SK-N-SH (cell line): Measurements from ENCODE around the gene HOXD11. TPM values are rescaled to one million over a fixed set of nuclear protein-coding genes. Genes with fewer than 3 reads are reported as not detected.

Source experiments
- CTCF ChIA-PET: fragments of 300-600, 350-600 bp; formaldehyde crosslinking; extraction: SDS; loops from one replicate; lab custom pipeline; 2021; lab: Yijun Ruan, JAX
- POLR2A ChIA-PET: fragments of 350-600 bp; sonication (Branson Sonifier 250); formaldehyde crosslinking; extraction: SDS; loops from one replicate; lab custom pipeline; 2020; ENCODE audit warnings: antibody characterized with exemption, inconsistent platforms; lab: Yijun Ruan, JAX
- DNase-seq: peaks from one replicate; pipeline ENCODE4 v3.0.0; 2012
- H2AFZ ChIP-seq: fragments of 200-600 bp; sonication (generic); 2 replicates; pipeline ENCODE4 v1.8.1; 2016; ENCODE audit warnings: antibody characterized with exemption, mild to moderate bottlenecking, low read depth
- H3F3A ChIP-seq: fragments of 200-600 bp; sonication (generic); replicated peaks from 2 replicates; pipeline ENCODE3; 2016; ENCODE audit warnings: antibody characterized with exemption, mild to moderate bottlenecking; ENCODE audit not compliant: insufficient read depth
- H3K27ac ChIP-seq, 2 experiments: fragments of 200-500 bp in 1 of 2; fragments of 200-600 bp in 1 of 2; sonication (Bioruptor generic) in 1 of 2; sonication (generic), shearing (Covaris generic) in 1 of 2; 2 replicates each; pipeline versions ENCODE4 v1.5.1 to v1.6.1; 2014 to 2016; ENCODE audit warnings: low read depth in 2 of 2, inconsistent platforms in 1 of 2, low read length in 1 of 2, mild to moderate bottlenecking in 1 of 2, mixed read lengths in 1 of 2
- H3K27me3 ChIP-seq: fragments of 200-600 bp; sonication (generic), shearing (Covaris generic); 2 replicates; pipeline ENCODE4 v1.6.1; 2016; ENCODE audit warnings: mixed run types; ENCODE audit not compliant: insufficient read depth
- H3K36me3 ChIP-seq, 2 experiments: fragments of 200-500 bp in 1 of 2; fragments of 200-600 bp in 1 of 2; sonication (Bioruptor generic) in 1 of 2; sonication (generic) in 1 of 2; replicated peaks in 1 of 2; 2 replicates each; pipeline versions ENCODE3 to v1.5.1; 2014 to 2016; ENCODE audit warnings: low read length in 1 of 2, mild to moderate bottlenecking in 1 of 2; ENCODE audit not compliant: insufficient read depth in 2 of 2, control insufficient read depth in 1 of 2
- H3K4me1 ChIP-seq, 2 experiments: fragments of 200-500 bp in 1 of 2; fragments of 200-600 bp in 1 of 2; sonication (Bioruptor generic) in 1 of 2; sonication (generic), shearing (Covaris generic) in 1 of 2; 2 replicates each; pipeline versions ENCODE4 v1.5.1 to v1.6.1; 2014 to 2016; ENCODE audit warnings: low read depth in 1 of 2, low read length in 1 of 2, mixed run types in 1 of 2; ENCODE audit not compliant: insufficient read depth in 2 of 2, control insufficient read depth in 1 of 2
- H3K4me2 ChIP-seq: fragments of 200-600 bp; sonication (generic), shearing (Covaris generic); 2 replicates; pipeline ENCODE4 v1.6.1; 2017; ENCODE audit warnings: mixed run types
- H3K4me3 ChIP-seq, 2 experiments: fragments of 200-500 bp in 1 of 2; fragments of 200-600 bp in 1 of 2; sonication (Bioruptor generic) in 1 of 2; sonication (generic), shearing (Covaris generic) in 1 of 2; 2 replicates each; pipeline versions ENCODE4 v1.5.1 to v1.8.1; 2014 to 2016; ENCODE audit warnings: low read depth in 2 of 2, inconsistent platforms in 1 of 2, low read length in 1 of 2, mild to moderate bottlenecking in 1 of 2, mixed read lengths in 1 of 2, moderate library complexity in 1 of 2
- H3K79me2 ChIP-seq: fragments of 200-600 bp; sonication (generic); 2 replicates; pipeline ENCODE4 v1.8.1; 2017; ENCODE audit warnings: mild to moderate bottlenecking; ENCODE audit not compliant: insufficient read depth
- H3K9ac ChIP-seq: fragments of 200-600 bp; sonication (generic); 2 replicates; pipeline ENCODE4 v1.6.1; 2017; ENCODE audit warnings: mixed run types
- H3K9me2 ChIP-seq: fragments of 200-600 bp; sonication (generic); 2 replicates; pipeline ENCODE4 v1.6.1; 2017; ENCODE audit warnings: mixed run types
- H3K9me3 ChIP-seq: fragments of 200-600 bp; sonication (generic); 2 replicates; pipeline ENCODE4 v1.6.1; 2017; ENCODE audit warnings: mixed run types, mild to moderate bottlenecking, moderate library complexity
- H4K20me1 ChIP-seq: fragments of 200-600 bp; sonication (generic); 2 replicates; pipeline ENCODE4 v1.6.1; 2017; ENCODE audit warnings: mild to moderate bottlenecking, mixed run types; ENCODE audit not compliant: insufficient read depth
- EP300 ChIP-seq, 2 experiments: IDR thresholded peaks; 2 replicates each; pipeline versions ENCODE4 v1.4.0 to v1.6.1; 2012; ENCODE audit warnings: borderline replicate concordance in 1 of 2, low read depth in 1 of 2, low read length in 1 of 2
- GABPA ChIP-seq: IDR thresholded peaks from 2 replicates; pipeline ENCODE4 v1.4.0; 2012; ENCODE audit warnings: low read depth, mild to moderate bottlenecking
- MXI1 ChIP-seq: IDR thresholded peaks from 2 replicates; pipeline ENCODE4 v1.6.1; 2012; ENCODE audit warnings: mild to moderate bottlenecking, low read depth, low read length, improper control_type of control experiment
- NFIC ChIP-seq: IDR thresholded peaks from 2 replicates; pipeline ENCODE4 v1.4.0; 2012; ENCODE audit warnings: borderline replicate concordance
- POLR2AphosphoS5 ChIP-seq: IDR thresholded peaks from 2 replicates; pipeline ENCODE4 v1.6.1; 2012; ENCODE audit warnings: low read depth, low read length
- RAD21 ChIP-seq: IDR thresholded peaks from 2 replicates; pipeline ENCODE4 v1.6.1; 2012; ENCODE audit warnings: mild to moderate bottlenecking, low read length
- SIN3A ChIP-seq: IDR thresholded peaks from 2 replicates; pipeline ENCODE4 v1.6.1; 2012; ENCODE audit warnings: low read depth, mild to moderate bottlenecking, low read length, moderate library complexity, borderline replicate concordance
- SMC3 ChIP-seq: IDR thresholded peaks from 2 replicates; pipeline ENCODE4 v1.6.1; 2012; ENCODE audit warnings: low read depth, low read length, improper control_type of control experiment
- USF2 ChIP-seq: fragments of 150-350 bp; IDR thresholded peaks from 2 replicates; pipeline ENCODE4 v1.6.1; 2017; ENCODE audit warnings: antibody characterized with exemption, low read length, low read depth, borderline replicate concordance
- WGBS: methylation state at CpG from one replicate; pipeline ENCODE4 v1.1.6; 2017; ENCODE audit warnings: low lambda C conversion rate; 5-methylcytosine and 5-hydroxymethylcytosine counted together
- polyA plus RNA-seq, 3 experiments: library from polyadenylated mRNA; depleted of rRNA; stranded (reverse); fragments of >200 nt; gene quantifications; 2 replicates each; pipeline ENCODE4 v1.2.3, GENCODE V29; 2012
- TF ChIP-seq, protein P1 (sequence below): fragments of 200-600 bp; sonication (generic); IDR thresholded peaks from 2 replicates; pipeline ENCODE4 v1.6.1; 2017; ENCODE audit warnings: antibody characterized with exemption, mild to moderate bottlenecking, moderate library complexity
- TF ChIP-seq, protein P2 (sequence below): IDR thresholded peaks from 2 replicates; pipeline ENCODE4; 2012

Gene HOXD11
- polyA plus RNA-seq, 1 of the 3 experiments (the other 2 are of a cell fraction) = not detected

- peak; percentile 42 for DNase-seq
- ChIA-PET POLR2A (no interaction called here), CTCF (interaction anchor here (0.6 to 12.1 kb wide), 48 partner anchors 9 to 1388 kb away, joined by 3 to 262 read pairs (median 4); partner anchors contain the start of gene HOXD13)
- Histone ChIP-seq H2AFZ (no peak overlapping the region), H3K9me3 (no peaks in the 10 kb centered on the region), H3K9ac (no peak overlapping the region), H4K20me1 (peaks cover 20% of the 10 kb centered on the region; the same call in 1 of the 2 replicates), H3K4me1 (peaks cover 0 to 36% of the 10 kb centered on the region in 2 experiments; a peak in 1 of 4 replicates), H3K79me2 (no peaks in the 10 kb centered on the region), H3K4me3 (no peak overlapping the region; a peak in 1 of 4 replicates), H3K27me3 (peaks cover 98% of the 10 kb centered on the region), H3K9me2 (no peaks in the 10 kb centered on the region), H3K36me3 (no peaks in the 10 kb centered on the region), H3F3A (no peaks in the 10 kb centered on the region), H3K27ac (no peak overlapping the region), H3K4me2 (no peak overlapping the region)
- 11% methylated on average over 36 of the region's 40 CpGs for whole genome bisulfite sequencing
- no peak for TF ChIP-seq RAD21
- TF ChIP-seq SIN3A = no peak
- no peak for TF ChIP-seq NFIC
- no peak for TF ChIP-seq USF2
- TF ChIP-seq MXI1 = no peak
- TF ChIP-seq, protein P1, sequence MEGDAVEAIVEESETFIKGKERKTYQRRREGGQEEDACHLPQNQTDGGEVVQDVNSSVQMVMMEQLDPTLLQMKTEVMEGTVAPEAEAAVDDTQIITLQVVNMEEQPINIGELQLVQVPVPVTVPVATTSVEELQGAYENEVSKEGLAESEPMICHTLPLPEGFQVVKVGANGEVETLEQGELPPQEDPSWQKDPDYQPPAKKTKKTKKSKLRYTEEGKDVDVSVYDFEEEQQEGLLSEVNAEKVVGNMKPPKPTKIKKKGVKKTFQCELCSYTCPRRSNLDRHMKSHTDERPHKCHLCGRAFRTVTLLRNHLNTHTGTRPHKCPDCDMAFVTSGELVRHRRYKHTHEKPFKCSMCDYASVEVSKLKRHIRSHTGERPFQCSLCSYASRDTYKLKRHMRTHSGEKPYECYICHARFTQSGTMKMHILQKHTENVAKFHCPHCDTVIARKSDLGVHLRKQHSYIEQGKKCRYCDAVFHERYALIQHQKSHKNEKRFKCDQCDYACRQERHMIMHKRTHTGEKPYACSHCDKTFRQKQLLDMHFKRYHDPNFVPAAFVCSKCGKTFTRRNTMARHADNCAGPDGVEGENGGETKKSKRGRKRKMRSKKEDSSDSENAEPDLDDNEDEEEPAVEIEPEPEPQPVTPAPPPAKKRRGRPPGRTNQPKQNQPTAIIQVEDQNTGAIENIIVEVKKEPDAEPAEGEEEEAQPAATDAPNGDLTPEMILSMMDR = no peak
- TF ChIP-seq GABPA = no peak
These were observed 21.8 kb upstream of the HOXD11 start for GRCh38 chr2:176085120-176085788.

DNA sequence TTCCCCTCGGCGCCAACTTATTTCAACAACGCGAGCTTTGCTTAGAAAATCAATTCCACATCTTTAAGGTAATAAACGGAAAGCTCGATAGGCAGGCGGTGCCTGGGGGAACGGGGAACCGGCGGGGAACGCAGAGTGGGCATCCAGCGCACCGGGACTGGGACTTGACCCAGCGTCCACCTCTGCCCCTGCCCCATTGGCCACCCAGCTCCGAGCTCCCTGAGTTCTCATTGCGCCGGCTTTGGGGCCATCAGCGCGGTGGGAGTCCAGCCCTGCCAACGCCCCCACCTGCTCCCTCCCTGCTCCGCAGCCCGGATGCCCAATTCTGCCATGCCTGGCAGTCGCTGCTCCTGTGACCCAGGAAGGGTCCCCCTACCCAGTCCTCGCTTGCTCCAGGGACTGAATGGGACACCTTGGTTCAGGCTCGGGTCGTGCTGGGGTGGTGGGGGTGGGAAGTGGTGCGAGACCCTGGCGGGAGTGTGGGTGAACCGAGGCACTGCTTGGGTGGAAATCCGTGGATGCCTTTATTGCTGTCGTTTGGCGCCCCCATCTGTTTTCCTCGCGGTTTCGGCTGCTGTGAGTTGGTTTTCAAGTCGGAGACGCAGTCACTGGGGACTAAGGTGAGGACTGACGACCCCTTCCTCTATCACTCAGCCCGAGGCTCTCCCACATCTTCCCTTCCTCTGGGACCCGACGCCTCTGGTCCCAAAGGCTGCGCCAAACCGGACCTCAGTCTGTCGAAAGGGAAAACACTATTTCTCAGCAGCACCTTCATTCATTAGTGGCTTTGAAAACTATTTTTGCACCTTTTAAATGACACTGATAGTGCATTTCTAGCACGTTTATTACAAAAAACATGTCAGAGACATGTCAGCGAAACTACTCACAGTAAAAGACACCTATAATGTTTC lies 21.0 kb upstream of the HOXD11 start:
- Histone ChIP-seq H3K4me1 (peaks cover 0 to 30% of the 10 kb centered on the region in 2 experiments; a peak in 1 of 4 replicates), H3K4me3 (peak overlapping the region; percentile 24 to 44; a peak in 2 of 4 replicates), H3K4me2 (peak overlapping the region; percentile 57; the same call in 1 of the 2 replicates), H3K9me2 (no peaks in the 10 kb centered on the region), H3F3A (no peaks in the 10 kb centered on the region), H2AFZ (no peak overlapping the region), H3K9ac (no peak overlapping the region), H3K36me3 (no peaks in the 10 kb centered on the region), H4K20me1 (peaks cover 15% of the 10 kb centered on the region; the same call in 1 of the 2 replicates), H3K27me3 (peaks cover 99% of the 10 kb centered on the region), H3K79me2 (no peaks in the 10 kb centered on the region), H3K9me3 (no peaks in the 10 kb centered on the region), H3K27ac (no peak overlapping the region)
- POLR2A ChIA-PET = no interaction called here
- TF ChIP-seq, protein P1 = peak; percentile 69
- TF ChIP-seq EP300 (IDR thresholded peaks at IDR 0.05; ENCODE audit: borderline replicate concordance in 1 of 2, low read depth in 1 of 2, low read length in 1 of 2) (no peak), RAD21 (peak; percentile 85), SMC3 (peak; percentile 57), POLR2AphosphoS5 (no peak)
- TF ChIP-seq, protein P2, sequence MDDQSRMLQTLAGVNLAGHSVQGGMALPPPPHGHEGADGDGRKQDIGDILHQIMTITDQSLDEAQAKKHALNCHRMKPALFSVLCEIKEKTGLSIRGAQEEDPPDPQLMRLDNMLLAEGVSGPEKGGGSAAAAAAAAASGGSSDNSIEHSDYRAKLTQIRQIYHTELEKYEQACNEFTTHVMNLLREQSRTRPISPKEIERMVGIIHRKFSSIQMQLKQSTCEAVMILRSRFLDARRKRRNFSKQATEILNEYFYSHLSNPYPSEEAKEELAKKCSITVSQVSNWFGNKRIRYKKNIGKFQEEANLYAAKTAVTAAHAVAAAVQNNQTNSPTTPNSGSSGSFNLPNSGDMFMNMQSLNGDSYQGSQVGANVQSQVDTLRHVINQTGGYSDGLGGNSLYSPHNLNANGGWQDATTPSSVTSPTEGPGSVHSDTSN = no peak
- peak; percentile 78 for DNase-seq
- WGBS = 3% methylated on average over 34 of the region's 46 CpGs
- CTCF ChIA-PET = interaction anchor here (0.6 to 13.5 kb wide), 50 partner anchors 9 to 1389 kb away, joined by 3 to 264 read pairs (median 4); partner anchors contain the start of genes HOXD10, HOXD11 and HOXD13
